Mucosa of gallbladder (tissue), 1 donor: Measurements from ENCODE around the gene SCLT1. TPM values are rescaled to one million over a fixed set of nuclear protein-coding genes. Genes with fewer than 3 reads are reported as not detected.

Experiments
- DNase-seq: peaks from one replicate; pipeline ENCODE4 v3.0.0-alpha.2; 2020; ENCODE audit warnings: low spot score
- total RNA-seq: library from RNA; stranded (reverse); gene quantifications from one replicate; pipeline ENCODE4 v1.2.1, GENCODE V29; 2021
- donor health status: DM: no; HTN: no; CAD: no.

Gene SCLT1
- total RNA-seq, 1 donor from 2014 or later = 11.7 TPM

GRCh38 chr4:128841402-128841801, 251.9 kb downstream of the SCLT1 start:
- no peak for DNase-seq

DNA sequence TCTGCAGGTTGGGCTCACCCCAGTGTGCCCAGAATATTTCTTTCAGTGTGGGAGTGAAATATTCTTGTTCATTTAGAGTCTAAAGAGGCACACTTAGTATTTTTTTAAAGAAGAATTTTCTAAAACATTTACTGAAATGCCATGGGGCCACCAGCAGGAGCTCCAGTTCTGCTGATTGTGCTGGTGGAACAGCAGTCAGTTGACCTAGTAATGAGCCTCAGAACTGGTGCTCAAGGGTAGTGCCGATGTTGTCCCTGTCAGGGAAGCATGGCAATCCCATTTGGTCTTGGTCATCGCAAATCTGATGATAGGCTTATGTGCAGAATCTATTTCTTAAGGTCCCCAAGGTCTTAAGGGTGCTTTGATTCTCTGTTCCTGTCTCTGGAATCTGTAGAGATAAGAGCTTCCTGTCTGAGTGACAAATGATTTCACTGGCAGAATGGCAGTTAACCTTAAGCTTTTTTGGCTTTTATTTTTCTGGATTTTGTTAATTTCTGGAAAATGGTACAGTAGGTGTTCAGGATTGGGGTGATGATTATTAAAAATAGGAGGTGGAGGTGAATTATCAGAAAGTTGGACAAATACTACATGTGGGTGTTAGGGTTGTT, 252.5 kb downstream of the SCLT1 start:
- no peak for DNase-seq

- no peak for DNase-seq
These were observed 255.7 kb downstream of the SCLT1 start for GRCh38 chr4:128837679-128838078.

DNA sequence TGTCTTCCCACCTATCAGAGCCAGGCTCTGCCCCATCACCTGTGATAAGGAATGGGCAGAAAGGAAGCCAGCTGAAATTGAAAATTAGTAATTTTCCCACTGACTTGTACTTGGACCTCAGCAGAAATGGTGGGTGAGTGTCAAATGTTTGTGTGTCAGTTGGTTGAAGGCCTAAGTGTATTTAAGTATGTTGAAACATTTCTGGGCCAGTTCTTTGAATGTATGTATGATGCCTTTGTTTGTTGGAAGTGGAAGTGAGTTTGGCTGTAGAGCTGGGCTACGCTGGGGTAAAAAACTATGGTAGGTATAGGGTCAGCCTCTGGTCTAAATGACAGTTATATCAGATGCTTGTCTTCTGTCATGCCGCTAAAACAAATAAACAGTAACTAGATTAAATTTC, 256.1 kb downstream of the SCLT1 start:
- DNase-seq = no peak

GRCh38 chr4:128835498-128836222, 257.7 kb downstream of the SCLT1 start:
- DNase-seq = peak; percentile 45

Other genes starting within 250 kb of the SCLT1 start
- 14.9 TPM for gene C4orf33, start 2.6 kb upstream of the SCLT1 start, total RNA-seq